SU-DHL-6 (cell line): Measurements from ENCODE around the gene CXCR5.

Experiments
- H2AFZ ChIP-seq: fragments of 200-600 bp; sonication (generic); 2 replicates; pipeline ENCODE4 v1.6.1; 2014; ENCODE audit warnings: low read depth, mild to moderate bottlenecking, moderate library complexity, mixed read lengths, antibody characterized with exemption, low read length; ENCODE audit not compliant: severe bottlenecking
- H3F3A ChIP-seq: fragments of 200-600 bp; shearing (Covaris generic); 2 replicates; pipeline ENCODE4 v1.6.0; 2016; ENCODE audit warnings: antibody characterized with exemption, mild to moderate bottlenecking; ENCODE audit not compliant: insufficient read depth
- H3K27ac ChIP-seq: fragments of 200-600 bp; sonication (generic); 2 replicates; pipeline ENCODE4 v1.5.1; 2016; ENCODE audit warnings: low read depth, mild to moderate bottlenecking, low read length, moderate library complexity, mixed read lengths
- H3K27me3 ChIP-seq: fragments of 200-600 bp; sonication (generic), shearing (Covaris generic); 2 replicates; pipeline ENCODE4 v1.6.0; 2014; ENCODE audit warnings: mild to moderate bottlenecking, low read length
- H3K36me3 ChIP-seq: fragments of 200-600 bp; sonication (generic); 2 replicates; pipeline ENCODE4 v1.6.1; 2014; ENCODE audit warnings: mild to moderate bottlenecking, low read length, mixed read lengths
- H3K4me2 ChIP-seq: fragments of 300-600, 200-600 bp; shearing (Covaris generic), sonication (generic); 2 replicates; pipeline ENCODE4 v1.6.0; 2014; ENCODE audit warnings: low read length, low read depth, mild to moderate bottlenecking; ENCODE audit not compliant: poor library complexity, severe bottlenecking
- H3K4me3 ChIP-seq: fragments of 200-600 bp; sonication (generic); 2 replicates; pipeline ENCODE4 v1.5.1; 2014; ENCODE audit warnings: antibody characterized with exemption, low read length, mild to moderate bottlenecking, mixed read lengths; ENCODE audit not compliant: insufficient read depth, poor library complexity, severe bottlenecking
- H3K79me2 ChIP-seq: fragments of 200-600 bp; sonication (generic); 2 replicates; pipeline ENCODE4 v1.6.1; 2014; ENCODE audit warnings: mild to moderate bottlenecking, low read length, moderate library complexity; ENCODE audit not compliant: insufficient read depth
- H3K9ac ChIP-seq: fragments of 200-600 bp; sonication (generic); 2 replicates; pipeline ENCODE4 v1.7.0; 2014; ENCODE audit warnings: mild to moderate bottlenecking, low read length
- H3K9me2 ChIP-seq: fragments of 200-600 bp; sonication (generic); replicated peaks from 2 replicates; pipeline ENCODE4 v1.6.1; 2014; ENCODE audit warnings: low read length; ENCODE audit not compliant: insufficient read depth
- H3K9me3 ChIP-seq: fragments of 200-600 bp; sonication (generic); 2 replicates; pipeline ENCODE4 v1.6.1; 2014; ENCODE audit warnings: low read length, mixed read lengths; ENCODE audit not compliant: insufficient read depth
- H4K20me1 ChIP-seq: fragments of 200-600 bp; sonication (generic); 2 replicates; pipeline ENCODE4 v1.6.1; 2014; ENCODE audit warnings: low read depth, mild to moderate bottlenecking, antibody characterized with exemption, low read length, moderate library complexity, mixed read lengths
- CTCF ChIP-seq: fragments of 200-600 bp; sonication (generic); IDR thresholded peaks from one replicate; pipeline ENCODE4 v1.5.1; 2017; ENCODE audit warnings: antibody characterized with exemption, mild to moderate bottlenecking, low read length, moderate library complexity; ENCODE audit not compliant: insufficient read depth, poor library complexity, severe bottlenecking
- EZH2phosphoT487 ChIP-seq: fragments of 200-600 bp; sonication (generic), shearing (Covaris generic); conservative IDR thresholded peaks from 2 replicates; pipeline ENCODE4 v1.6.1; 2018; ENCODE audit warnings: mild to moderate bottlenecking, antibody characterized with exemption, low read length, moderate library complexity, mixed read lengths

Gene CXCR5

GRCh38 chr11:118929501-118930093, 45.9 kb downstream of the CXCR5 start:
- Histone ChIP-seq H4K20me1 (no peaks in the 10 kb centered on the region), H3K4me2 (peak overlapping the region; percentile 85), H3K4me3 (peak overlapping the region; percentile 68), H3F3A (peaks cover 19% of the 10 kb centered on the region), H3K27me3 (no peaks in the 10 kb centered on the region), H2AFZ (peak overlapping the region; percentile 60), H3K36me3 (no peaks in the 10 kb centered on the region), H3K9ac (peak overlapping the region; percentile 63), H3K9me2 (no peaks in the 10 kb centered on the region), H3K27ac (peak overlapping the region; percentile 84), H3K79me2 (no peaks in the 10 kb centered on the region), H3K9me3 (no peaks in the 10 kb centered on the region)
- TF ChIP-seq CTCF (no peak), EZH2phosphoT487 (no peak)

- Histone ChIP-seq H3K27ac (peak overlapping the region; percentile 84), H3K27me3 (no peaks in the 10 kb centered on the region), H3K4me3 (peak overlapping the region; percentile 68), H4K20me1 (no peaks in the 10 kb centered on the region), H3F3A (peaks cover 19% of the 10 kb centered on the region), H2AFZ (peak overlapping the region; percentile 60), H3K9ac (peak overlapping the region; percentile 63), H3K79me2 (no peaks in the 10 kb centered on the region), H3K4me2 (peak overlapping the region; percentile 85), H3K9me2 (no peaks in the 10 kb centered on the region), H3K36me3 (no peaks in the 10 kb centered on the region), H3K9me3 (no peaks in the 10 kb centered on the region)
- TF ChIP-seq CTCF (peak; percentile 86), EZH2phosphoT487 (no peak)
These were observed 46.5 kb downstream of the CXCR5 start for GRCh38 chr11:118930094-118930712.

- Histone ChIP-seq H3K9me3 (no peaks in the 10 kb centered on the region), H3K4me3 (no peak overlapping the region), H3K36me3 (no peaks in the 10 kb centered on the region), H3K9me2 (no peaks in the 10 kb centered on the region), H3K27ac (no peak overlapping the region), H3K27me3 (no peaks in the 10 kb centered on the region), H4K20me1 (no peaks in the 10 kb centered on the region), H3F3A (peaks cover 13% of the 10 kb centered on the region; the same call in 1 of the 2 replicates), H2AFZ (no peak overlapping the region), H3K9ac (no peak overlapping the region), H3K4me2 (no peak overlapping the region), H3K79me2 (no peaks in the 10 kb centered on the region)
- no peak for TF ChIP-seq EZH2phosphoT487
- TF ChIP-seq CTCF = no peak
These were observed 47.9 kb downstream of the CXCR5 start for GRCh38 chr11:118931571-118931970.
